ENCODE measurements around the gene ABCC4. TPM values are rescaled to one million over a fixed set of nuclear protein-coding genes. Genes with fewer than 3 reads are reported as not detected.
"Not testable (repeated sequence)": the region's sequence is repeated elsewhere in the genome, so short reads cannot be mapped to it uniquely, and the experiment has no call there.

ABCC4 gene
- total and polyA plus RNA-seq, 4 donors = 0.74 to 22.5 (median 2.0) TPM

- WGBS = 94% methylated on average over 6 of the region's 6 CpGs
- Histone ChIP-seq H3K9me3 (ENCODE audit: control insufficient read depth in 4 of 4, low read length in 3 of 4) (no peaks in the 10 kb centered on the region), H3K4me1 (ENCODE audit: control insufficient read depth in 4 of 4, insufficient read depth in 4 of 4, low read length in 3 of 4) (no peaks in the 10 kb centered on the region), H3K27me3 (ENCODE audit: control insufficient read depth in 4 of 4, insufficient read depth in 4 of 4, low read length in 3 of 4) (no peaks in the 10 kb centered on the region), H3K27ac (ENCODE audit: low read depth in 1 of 2, low read length in 2 of 2) (no peak overlapping the region), H3K9ac (ENCODE audit: low read depth in 1 of 2, low read length in 2 of 2) (no peak overlapping the region), H3K4me3 (ENCODE audit: low read depth in 1 of 3, low read length in 3 of 3) (no peak overlapping the region), H3K36me3 (ENCODE audit: control insufficient read depth in 4 of 4, insufficient read depth in 3 of 4, low read depth in 1 of 4, low read length in 3 of 4) (no peaks in the 10 kb centered on the region)
- no peak for DNase-seq (ENCODE audit: low spot score)
- TF ChIP-seq HNF4G (IDR thresholded peaks at IDR 0.05) (no peak), YY1 (IDR thresholded peaks at IDR 0.05) (no peak), CTCF (IDR thresholded peaks at IDR 0.05; ENCODE audit: low read depth, low read length, missing input control) (no peak), RAD21 (IDR thresholded peaks at IDR 0.05) (no peak), EGR1 (IDR thresholded peaks at IDR 0.05; ENCODE audit: low read depth in 2 of 2) (no peak), JUND (IDR thresholded peaks at IDR 0.05) (no peak), ATF3 (IDR thresholded peaks at IDR 0.05) (no peak), RXRA (IDR thresholded peaks at IDR 0.05) (no peak), REST (IDR thresholded peaks at IDR 0.05) (no peak), HNF4A (conservative IDR thresholded peaks at IDR 0.05) (no peak), FOXA2 (IDR thresholded peaks at IDR 0.05) (no peak), GABPA (IDR thresholded peaks at IDR 0.05 in 1 of 2, conservative IDR thresholded peaks at IDR 0.05 in 1 of 2) (no peak), NR2F2 (IDR thresholded peaks at IDR 0.05) (no peak), FOXA1 (IDR thresholded peaks at IDR 0.05) (no peak)
Measured at GRCh38 chr13:95168191-95168590, 133.1 kb downstream of the ABCC4 start.

- H3K36me3 ChIP-seq (ENCODE audit: control insufficient read depth in 4 of 4, insufficient read depth in 3 of 4, low read depth in 1 of 4, low read length in 3 of 4); H3K27me3 ChIP-seq (ENCODE audit: control insufficient read depth in 4 of 4, insufficient read depth in 4 of 4, low read length in 3 of 4); H3K27ac ChIP-seq (ENCODE audit: low read depth in 1 of 2, low read length in 2 of 2); H3K4me3 ChIP-seq (ENCODE audit: low read depth in 1 of 3, low read length in 3 of 3); H3K9me3 ChIP-seq (ENCODE audit: control insufficient read depth in 4 of 4, low read length in 3 of 4); H3K9ac ChIP-seq (ENCODE audit: low read depth in 1 of 2, low read length in 2 of 2); H3K4me1 ChIP-seq (ENCODE audit: control insufficient read depth in 4 of 4, insufficient read depth in 4 of 4, low read length in 3 of 4); DNase-seq (ENCODE audit: low spot score): not testable (repeated sequence)
- WGBS = 96% methylated on average over 5 of the region's 5 CpGs
Measured at GRCh38 chr13:95167003-95167402, 134.2 kb downstream of the ABCC4 start.

GRCh38 chr13:95164830-95165229 lies 136.4 kb downstream of the ABCC4 start:
- Histone ChIP-seq H3K27me3 (ENCODE audit: control insufficient read depth in 4 of 4, insufficient read depth in 4 of 4, low read length in 3 of 4) (no peaks in the 10 kb centered on the region), H3K4me3 (ENCODE audit: low read depth in 1 of 3, low read length in 3 of 3) (no peak overlapping the region), H3K4me1 (ENCODE audit: control insufficient read depth in 4 of 4, insufficient read depth in 4 of 4, low read length in 3 of 4) (no peaks in the 10 kb centered on the region), H3K9ac (ENCODE audit: low read depth in 1 of 2, low read length in 2 of 2) (no peak overlapping the region), H3K36me3 (ENCODE audit: control insufficient read depth in 4 of 4, insufficient read depth in 3 of 4, low read depth in 1 of 4, low read length in 3 of 4) (no peaks in the 10 kb centered on the region), H3K9me3 (ENCODE audit: control insufficient read depth in 4 of 4, low read length in 3 of 4) (no peaks in the 10 kb centered on the region), H3K27ac (ENCODE audit: low read depth in 1 of 2, low read length in 2 of 2) (no peak overlapping the region)
- 87% methylated on average over 4 of the region's 4 CpGs for WGBS
- no peak for DNase-seq (ENCODE audit: low spot score)
- TF ChIP-seq HNF4G (IDR thresholded peaks at IDR 0.05) (no peak), MAX (IDR thresholded peaks at IDR 0.05) (no peak), ZBTB33 (IDR thresholded peaks at IDR 0.05) (no peak), SP1 (IDR thresholded peaks at IDR 0.05) (no peak), NR2F2 (IDR thresholded peaks at IDR 0.05) (no peak), REST (IDR thresholded peaks at IDR 0.05) (no peak), FOXA1 (IDR thresholded peaks at IDR 0.05) (no peak), RAD21 (IDR thresholded peaks at IDR 0.05) (no peak), RXRA (IDR thresholded peaks at IDR 0.05) (no peak), EGR1 (IDR thresholded peaks at IDR 0.05; ENCODE audit: low read depth in 2 of 2) (no peak)
